Psoas muscle (tissue), 8 donors: Measurements from ENCODE around the gene NRN1. TPM values are rescaled to one million over a fixed set of nuclear protein-coding genes. Genes with fewer than 3 reads are reported as not detected.
A peak's percentile ranks its signal among the peaks of the same experiment; 100 is the strongest.

Experiments
- ATAC-seq, 4 donors: fragments of 200-7000 bp; cut with Tn5 transposase; one replicate each; pipeline ENCODE4 v1.9.1; 2020; ENCODE audit warnings: moderate library complexity in 3 of 4, mild to moderate bottlenecking in 2 of 4
- DNase-seq, 2 donors: peaks; one replicate each; pipeline ENCODE4 v3.0.0-alpha.2; 2020
- H3K27ac ChIP-seq: fragments of 200-600 bp; one replicate; pipeline ENCODE4 v1.8.0; 2022
- H3K27me3 ChIP-seq, 3 donors: fragments of 200-600 bp in 1 of 3; one replicate each; pipeline versions ENCODE4 v1.6.1 to v1.8.0; 2013 to 2022; ENCODE audit warnings: low read length in 2 of 3, mild to moderate bottlenecking in 2 of 3, moderate library complexity in 1 of 3; ENCODE audit not compliant: insufficient read depth in 3 of 3
- H3K36me3 ChIP-seq, 2 donors: fragments of 200-600 bp in 1 of 2; one replicate each; pipeline versions ENCODE4 v1.6.1 to v1.8.0; 2013 to 2022; ENCODE audit warnings: low read depth in 1 of 2, mild to moderate bottlenecking in 1 of 2, moderate library complexity in 1 of 2; ENCODE audit not compliant: insufficient read depth in 1 of 2
- H3K4me1 ChIP-seq: fragments of 200-600 bp; one replicate; pipeline ENCODE4 v1.8.0; 2022
- H3K4me3 ChIP-seq: fragments of 200-600 bp; one replicate; pipeline ENCODE4 v1.8.0; 2022; ENCODE audit warnings: mild to moderate bottlenecking
- H3K9me3 ChIP-seq: fragments of 200-600 bp; one replicate; pipeline ENCODE4 v1.8.0; 2022
- CTCF ChIP-seq: fragments of 200-600 bp; IDR thresholded peaks from one replicate; pipeline ENCODE4 v1.8.0; 2022; ENCODE audit warnings: antibody characterized with exemption
- WGBS, 3 donors: extraction: QIAGEN DNeasy Blood & Tissue Kit; methylation state at CpG; one replicate each; pipeline versions ENCODE4 v1.1.6 to v1.1.7; 2013; 5-methylcytosine and 5-hydroxymethylcytosine counted together
- intact Hi-C, 2 donors: fragments of 100-400 bp; cut with DNase I; formaldehyde crosslinking; loops; one replicate each; pipeline versions ENCODE4 v1.11.0 to v1.14.2; 2022
- polyA plus RNA-seq, 3 donors: library from polyadenylated mRNA; stranded (reverse); fragments of 200-250 nt; gene quantifications; one replicate each; pipeline ENCODE4 v1.2.3, GENCODE V29; 2013
- total RNA-seq, 4 donors: library from RNA; stranded (reverse); fragmentation: NEBNext Ultra II Directional in 2 of 4; extraction: Animal tissue kit (Norgen Biotek cat#: 25700) in 2 of 4; gene quantifications; one replicate each; pipeline versions ENCODE4 v1.2.1 to v1.2.4, GENCODE V29; 2021 to 2023
- donor health status: healthy with polysubstance abuse.
- donor health status: DM: no; HTN: no; CAD: no; lungs with moderate emphysema.
- donor health status: Bipolar disorder and iron deficiency.
- donor health status: healthy.
- donor health status: DM: yes; HTN: yes; CAD: no.
- donor health status: DM: no; HTN: no; CAD: no.
- donor health status: DM: no; HTN: no; CAD: no.
- donor health status: DM: yes; HTN: yes; CAD: no.

NRN1 gene
- total and polyA plus RNA-seq, 7 donors = 4.6 to 12.8 (median 7.7) TPM

DNA sequence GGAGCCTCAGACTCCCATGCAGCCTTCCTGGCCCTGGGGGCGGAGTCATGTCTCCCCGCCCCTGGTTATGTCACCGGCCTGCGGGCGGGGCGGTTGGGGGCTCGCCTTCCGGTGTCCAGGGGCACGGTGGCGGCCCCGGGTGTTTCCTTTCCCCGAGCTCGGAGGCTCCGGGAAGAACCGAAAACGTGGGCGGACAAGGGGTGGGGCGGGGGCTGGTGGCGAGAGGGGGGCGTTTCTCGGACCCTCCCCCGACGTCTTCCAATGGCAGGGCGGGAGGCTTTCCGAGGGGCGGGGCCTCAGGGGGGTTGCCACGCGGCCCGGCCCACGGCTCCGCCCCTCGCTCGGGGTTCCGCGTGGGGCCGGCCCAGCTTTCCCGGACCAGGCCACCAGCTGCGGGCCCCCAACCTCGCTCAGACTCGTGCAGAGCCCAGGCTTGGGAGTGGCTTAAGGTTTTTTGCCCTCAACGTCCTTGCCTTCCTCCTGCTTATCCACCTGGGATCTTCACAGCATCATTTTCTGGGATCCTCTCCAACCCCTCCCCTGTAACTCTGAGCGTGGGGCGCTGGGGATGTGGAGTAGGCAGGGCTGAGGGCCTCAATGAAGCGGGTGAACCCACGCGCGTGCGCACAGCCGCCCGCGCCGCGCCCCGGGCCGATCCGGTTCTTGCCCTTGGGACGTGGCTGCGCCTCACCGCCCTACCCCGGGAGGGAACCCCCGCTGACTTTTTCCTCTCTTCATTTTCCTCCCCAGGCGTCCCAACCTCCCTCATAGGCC lies 2.1 kb upstream of the NRN1 start:
- intact Hi-C loops = loop anchor here in 1 of 2 donors (10.0 kb wide), 1 partner anchor 264 kb away; no protein-coding TSS in a partner anchor
- ATAC-seq = peak; percentile 69 to 79 (median 78)
- H3K4me1 ChIP-seq = peaks cover 17% of the 10 kb centered on the region

DNA sequence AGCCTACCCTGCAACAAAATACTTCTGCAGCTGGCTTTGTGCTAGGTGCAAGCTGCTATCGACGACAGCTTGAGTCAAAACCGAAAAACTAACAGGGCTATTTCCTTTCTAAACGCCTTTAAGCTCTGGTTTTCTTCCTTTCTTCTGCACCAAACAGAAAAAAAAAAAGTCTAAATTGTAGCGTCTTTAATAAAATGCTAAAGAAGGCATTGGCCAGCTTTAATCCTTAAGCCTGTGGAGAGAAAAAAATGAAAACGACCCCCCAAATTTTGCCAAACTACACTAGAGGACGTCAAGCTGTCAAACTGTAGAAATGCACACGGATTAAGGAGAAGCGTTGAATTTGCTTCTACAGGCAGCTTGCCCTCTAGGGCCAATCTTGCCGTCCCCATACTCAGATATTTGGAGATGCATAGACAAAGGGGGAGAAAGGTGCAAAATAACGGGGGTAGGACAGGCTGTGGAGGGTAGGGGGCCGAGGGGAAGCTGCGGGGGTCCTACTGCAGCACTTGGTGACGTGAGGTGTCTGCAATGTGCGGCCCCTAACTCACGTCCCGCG lies 1.4 kb upstream of the NRN1 start:
- DNase-seq (no peak), ATAC-seq (no peak)
- WGBS, 3 donors = 3 to 5% (median 3%) methylated on average over 17 to 18 of the region's 18 CpGs
- intact Hi-C loops = loop anchor here in 1 of 2 donors (10.0 kb wide), 1 partner anchor 263 kb away; no protein-coding TSS in a partner anchor
- peaks cover 23% of the 10 kb centered on the region for H3K4me1 ChIP-seq
- TF ChIP-seq CTCF = no peak
- H3K4me3 ChIP-seq = peak overlapping the region; percentile 65
- H3K9me3 ChIP-seq = no peaks in the 10 kb centered on the region
- peak overlapping the region; percentile 66 for H3K27ac ChIP-seq
- peaks cover 7 to 76% (median 44%) of the 10 kb centered on the region in 3 donors for H3K27me3 ChIP-seq
- H3K36me3 ChIP-seq = no peaks in the 10 kb centered on the region

More for the DNA sequence above, 2.1 kb upstream of the NRN1 start:
- TF ChIP-seq CTCF = no peak
- Histone ChIP-seq H3K9me3 (no peaks in the 10 kb centered on the region), H3K4me3 (peak overlapping the region; percentile 65), H3K27me3 (peaks cover 7 to 69% (median 38%) of the 10 kb centered on the region in 3 donors), H3K36me3 (no peaks in the 10 kb centered on the region), H3K27ac (peak overlapping the region; percentile 66)
- DNase-seq = peak; percentile 64 to 82
- WGBS, 3 donors = 1 to 2% (median 2%) methylated on average over 40 to 62 of the region's 62 CpGs

DNA sequence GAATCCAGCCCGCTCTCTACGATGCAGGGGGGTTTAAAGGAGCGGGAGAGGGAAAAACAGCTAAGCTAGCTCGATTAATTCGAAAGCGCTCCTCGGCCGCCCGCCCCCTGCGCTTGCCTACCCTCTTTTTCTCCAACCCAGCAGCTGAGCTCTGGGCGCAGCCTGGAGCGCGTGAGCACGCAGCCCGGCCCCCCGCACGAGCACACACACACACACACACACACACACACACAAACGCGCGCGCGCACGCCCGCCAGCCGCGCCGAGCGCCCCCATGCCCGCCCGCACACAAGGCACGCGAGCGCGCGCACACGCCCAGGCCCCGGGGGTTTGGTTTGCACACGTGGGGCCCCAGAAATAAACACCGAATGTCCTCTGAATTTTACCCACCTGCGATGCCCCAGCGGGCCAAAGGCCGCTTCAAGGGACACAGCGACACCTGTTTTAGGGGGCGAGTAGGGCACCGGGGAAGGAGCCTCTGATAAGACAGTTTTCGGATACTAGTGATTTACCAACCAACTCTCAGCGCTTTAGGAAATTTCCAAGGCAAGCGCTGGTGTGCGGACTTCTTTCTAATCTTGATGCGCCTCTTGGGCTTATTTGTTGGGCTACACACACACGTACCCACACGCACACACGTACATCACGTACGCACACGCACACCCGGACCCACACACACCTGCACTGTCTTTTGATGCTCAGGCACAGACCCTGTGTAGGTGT lies 802 bp upstream of the NRN1 start:
- peak in 1 of 2 donors; percentile 61 for DNase-seq
- Histone ChIP-seq H3K9me3 (no peaks in the 10 kb centered on the region), H3K4me1 (peaks cover 26% of the 10 kb centered on the region), H3K4me3 (peak overlapping the region; percentile 65), H3K27me3 (peaks cover 7 to 82% (median 50%) of the 10 kb centered on the region in 3 donors), H3K36me3 (no peaks in the 10 kb centered on the region), H3K27ac (peak overlapping the region; percentile 66)
- peak in 2 of 4 donors; percentile 21 to 40 for ATAC-seq
- intact Hi-C loops = loop anchor here in 1 of 2 donors (10.0 kb wide), 1 partner anchor 263 kb away; no protein-coding TSS in a partner anchor
- peak; percentile 14 for TF ChIP-seq CTCF
- 2 to 3% (median 2%) methylated on average over 47 to 57 of the region's 57 CpGs for WGBS, 3 donors

GRCh38 chr6:6006006-6006427 lies 708 bp downstream of the NRN1 start:
- H3K4me3 ChIP-seq = peak overlapping the region; percentile 65

More at GRCh38 chr6:6006006-6006427, 708 bp downstream of the NRN1 start:
- no peak for TF ChIP-seq CTCF
- intact Hi-C loops = loop anchor here in 1 of 2 donors (10.0 kb wide), 1 partner anchor 261 kb away; no protein-coding TSS in a partner anchor
- H3K27me3 ChIP-seq = peaks cover 7 to 97% (median 56%) of the 10 kb centered on the region in 3 donors
- no peaks in the 10 kb centered on the region for H3K9me3 ChIP-seq
- ATAC-seq (no peak), DNase-seq (no peak)
- peak overlapping the region; percentile 66 for H3K27ac ChIP-seq
- 8 to 13% (median 11%) methylated on average over 10 of the region's 10 CpGs for WGBS, 3 donors
- H3K36me3 ChIP-seq = no peaks in the 10 kb centered on the region
- peaks cover 26% of the 10 kb centered on the region for H3K4me1 ChIP-seq
